H1 (cell line): ENCODE results near the gene TBC1D22A. TPM values are rescaled to one million over a fixed set of nuclear protein-coding genes. Genes with fewer than 3 reads are reported as not detected.

Experiments used
- CTCF ChIA-PET: fragments of 300-600 bp; sonication (Branson Sonifier 250); formaldehyde crosslinking; loops from one replicate; lab custom pipeline; 2021; ENCODE audit not compliant: partially characterized antibody; lab: Charles Lee
- POLR2A ChIA-PET: fragments of 300-600 bp; sonication (Branson Sonifier 250); formaldehyde crosslinking; loops from one replicate; lab custom pipeline; 2021; ENCODE audit warnings: inconsistent platforms; ENCODE audit not compliant: partially characterized antibody; lab: Charles Lee
- DNase-seq, 2 experiments: peaks; one replicate each; pipeline versions ENCODE4 v3.0.0 to v3.0.0-alpha.2; 2010 to 2022; ENCODE audit warnings: low spot score in 2 of 2, low read depth in 1 of 2, mixed read lengths in 1 of 2
- FAIRE-seq: peaks from 2 replicates; lab custom pipeline; 2011; peaks lifted over from hg19 to GRCh38; lab: Jason Lieb, UNC
- H2AFZ ChIP-seq: 2 replicates; pipeline ENCODE4 v1.8.1; 2012; ENCODE audit warnings: low read length, inconsistent platforms
- H2AK5ac ChIP-seq: 2 replicates; pipeline ENCODE4 v1.6.1; 2013; ENCODE audit warnings: low read depth, low read length
- H2BK120ac ChIP-seq: replicated peaks from 2 replicates; pipeline ENCODE3; 2013; ENCODE audit warnings: low read depth, low read length, inconsistent platforms
- H2BK12ac ChIP-seq: 2 replicates; pipeline ENCODE4 v1.6.1; 2013; ENCODE audit warnings: low read depth, low read length
- H2BK15ac ChIP-seq: 2 replicates; pipeline ENCODE4 v1.6.1; 2013; ENCODE audit warnings: low read length
- H2BK20ac ChIP-seq: 2 replicates; pipeline ENCODE4 v1.6.1; 2013; ENCODE audit warnings: low read length
- H2BK5ac ChIP-seq: 2 replicates; pipeline ENCODE4 v1.6.1; 2013; ENCODE audit warnings: low read depth, low read length
- H3K14ac ChIP-seq: 2 replicates; pipeline ENCODE4 v1.6.1; 2013; ENCODE audit warnings: inconsistent platforms; ENCODE audit not compliant: insufficient read length
- H3K18ac ChIP-seq: 2 replicates; pipeline ENCODE4 v1.6.1; 2013; ENCODE audit warnings: low read length; ENCODE audit errors: extremely low read depth
- H3K23ac ChIP-seq: 2 replicates; pipeline ENCODE4 v1.6.1; 2013; ENCODE audit warnings: inconsistent platforms; ENCODE audit not compliant: insufficient read length
- H3K23me2 ChIP-seq: 2 replicates; pipeline ENCODE4 v1.6.1; 2013; ENCODE audit warnings: low read depth, low read length
- H3K27ac ChIP-seq: 2 replicates; pipeline ENCODE4 v1.6.1; 2011; ENCODE audit warnings: low read depth, low read length, inconsistent platforms
- H3K27me3 ChIP-seq, 4 experiments: replicated peaks in 1 of 4; 1 replicate in 1 of 4; 2 replicates in 3 of 4; pipeline versions ENCODE4 v1.6.1 to v1.8.1; 2011 to 2013; ENCODE audit warnings: low read length in 3 of 4, mild to moderate bottlenecking in 3 of 4, inconsistent platforms in 2 of 4, mixed read lengths in 2 of 4, moderate library complexity in 1 of 4; ENCODE audit not compliant: control insufficient read depth in 3 of 4, insufficient read depth in 3 of 4; ENCODE audit errors: extremely low read depth in 1 of 4
- H3K36me3 ChIP-seq, 4 experiments: 2 replicates each; pipeline versions ENCODE4 v1.6.1 to v1.8.1; 2011 to 2013; ENCODE audit warnings: mild to moderate bottlenecking in 4 of 4, low read length in 3 of 4, moderate library complexity in 2 of 4, control low read depth in 1 of 4, inconsistent platforms in 1 of 4; ENCODE audit not compliant: insufficient read depth in 4 of 4, control insufficient read depth in 2 of 4
- H3K4ac ChIP-seq: replicated peaks from 2 replicates; pipeline ENCODE3; 2013; ENCODE audit warnings: low read length, low read depth, mixed read lengths, inconsistent platforms; ENCODE audit not compliant: insufficient read length
- H3K4me1 ChIP-seq, 4 experiments: replicated peaks in 1 of 4; 1 replicate in 1 of 4; 2 replicates in 3 of 4; pipeline versions ENCODE4 v1.6.1 to v1.8.1; 2011 to 2013; ENCODE audit warnings: low read length in 3 of 4, inconsistent platforms in 2 of 4, mixed read lengths in 1 of 4; ENCODE audit not compliant: insufficient read depth in 4 of 4, control insufficient read depth in 3 of 4
- H3K4me2 ChIP-seq, 2 experiments: 2 replicates each; pipeline versions ENCODE4 v1.6.1 to v1.8.1; 2011 to 2013; ENCODE audit warnings: low read depth in 2 of 2, low read length in 2 of 2, control low read depth in 1 of 2, inconsistent platforms in 1 of 2, mild to moderate bottlenecking in 1 of 2; ENCODE audit not compliant: insufficient read depth in 1 of 2
- H3K4me3 ChIP-seq, 4 experiments: fragments of 200-600, 300-600 bp in 1 of 4; sonication (generic), shearing (Covaris generic), sonication (Bioruptor Twin) in 1 of 4; 2 replicates each; pipeline versions ENCODE4 v1.5.1 to v1.8.1; 2011 to 2016; ENCODE audit warnings: low read length in 4 of 4, low read depth in 3 of 4, control low read depth in 2 of 4, inconsistent platforms in 2 of 4, mild to moderate bottlenecking in 2 of 4, mixed read lengths in 1 of 4, moderate library complexity in 1 of 4; ENCODE audit not compliant: insufficient read depth in 2 of 4; ENCODE audit errors: extremely low read depth in 1 of 4
- H3K56ac ChIP-seq: replicated peaks from 2 replicates; pipeline ENCODE3; 2013; ENCODE audit warnings: low read depth, mild to moderate bottlenecking, mixed read lengths, low read length, inconsistent platforms; ENCODE audit not compliant: insufficient read length
- H3K79me1 ChIP-seq: 2 replicates; pipeline ENCODE4 v1.6.1; 2013; ENCODE audit warnings: low read depth, low read length, control low read depth
- H3K79me2 ChIP-seq, 2 experiments: 2 replicates each; pipeline versions ENCODE4 v1.6.1 to v1.8.1; 2012 to 2013; ENCODE audit warnings: low read length in 2 of 2, mild to moderate bottlenecking in 2 of 2, inconsistent platforms in 1 of 2; ENCODE audit not compliant: insufficient read depth in 2 of 2, control insufficient read depth in 1 of 2
- H3K9ac ChIP-seq, 4 experiments: replicated peaks in 1 of 4; 1 replicate in 1 of 4; 2 replicates in 3 of 4; pipeline versions ENCODE4 v1.6.1 to v1.8.1; 2011 to 2013; ENCODE audit warnings: low read depth in 3 of 4, low read length in 3 of 4, control low read depth in 2 of 4, mild to moderate bottlenecking in 2 of 4, moderate library complexity in 2 of 4, inconsistent platforms in 1 of 4; ENCODE audit errors: extremely low read depth in 1 of 4
- H3K9me3 ChIP-seq, 2 experiments: 2 replicates each; pipeline versions ENCODE4 v1.6.1 to v1.8.1; 2012 to 2013; ENCODE audit warnings: mild to moderate bottlenecking in 2 of 2, moderate library complexity in 2 of 2, control low read depth in 1 of 2, inconsistent platforms in 1 of 2, low read depth in 1 of 2, low read length in 1 of 2, mixed read lengths in 1 of 2; ENCODE audit not compliant: insufficient read depth in 2 of 2
- H4K20me1 ChIP-seq, 2 experiments: replicated peaks in 1 of 2; 2 replicates each; pipeline versions ENCODE3 to v1.8.1; 2011 to 2013; ENCODE audit warnings: inconsistent platforms in 2 of 2, low read length in 2 of 2, mild to moderate bottlenecking in 1 of 2; ENCODE audit not compliant: insufficient read depth in 2 of 2, control insufficient read depth in 1 of 2
- H4K5ac ChIP-seq: 2 replicates; pipeline ENCODE4 v1.6.1; 2013; ENCODE audit warnings: low read length, low read depth, mixed read lengths, inconsistent platforms; ENCODE audit not compliant: insufficient read length
- H4K8ac ChIP-seq: 2 replicates; pipeline ENCODE4 v1.8.0; 2013; ENCODE audit warnings: mild to moderate bottlenecking, moderate library complexity, low read length, inconsistent platforms; ENCODE audit not compliant: insufficient read depth; ENCODE audit errors: extremely low read depth
- H4K91ac ChIP-seq: replicated peaks from 2 replicates; pipeline ENCODE3; 2013; ENCODE audit warnings: low read length, mixed read lengths, inconsistent platforms; ENCODE audit not compliant: insufficient read length
- CHD1 ChIP-seq: IDR thresholded peaks from 2 replicates; pipeline ENCODE4 v1.6.1; 2012; ENCODE audit warnings: low read depth, low read length, improper control_type of control experiment
- RAD21 ChIP-seq, 2 experiments: IDR thresholded peaks in 1 of 2; conservative IDR thresholded peaks in 1 of 2; 2 replicates each; pipeline ENCODE4 v1.6.1; 2011; ENCODE audit warnings: low read depth in 2 of 2, low read length in 2 of 2, improper control_type of control experiment in 1 of 2, inconsistent platforms in 1 of 2, mild to moderate bottlenecking in 1 of 2, moderate library complexity in 1 of 2
- SP2 ChIP-seq: IDR thresholded peaks from 2 replicates; pipeline ENCODE4 v1.6.1; 2012; ENCODE audit warnings: mild to moderate bottlenecking, low read length, inconsistent platforms
- WGBS, 2 experiments: shearing (Covaris generic) in 1 of 2; methylation state at CpG; one replicate each; pipeline versions ENCODE4 v1.1.6 to v1.1.7; 2013 to 2015; ENCODE audit warnings: low lambda C conversion rate in 2 of 2, mixed read lengths in 2 of 2, inconsistent platforms in 1 of 2, low coverage in 1 of 2, missing lambda C conversion rate in 1 of 2; ENCODE audit not compliant: insufficient replicate concordance in 2 of 2, insufficient coverage in 1 of 2, insufficient read length in 1 of 2; ENCODE audit errors: extremely low coverage in 1 of 2, missing lambda C conversion rate in 1 of 2; 5-methylcytosine and 5-hydroxymethylcytosine counted together
- polyA plus RNA-seq, 7 experiments: library from polyadenylated mRNA; depleted of rRNA in 3 of 7; stranded (reverse) in 5 of 7; unstranded in 2 of 7; fragments of >200 nt in 5 of 7; fragments of 200-250 nt in 2 of 7; gene quantifications; 1 replicate in 5 of 7; 2 replicates in 1 of 7; 4 replicates in 1 of 7; pipeline versions ENCODE4 v1.2.1 to v1.2.3, GENCODE V29; 2011 to 2013; ENCODE audit warnings: missing spikeins in 2 of 7, mixed read lengths in 2 of 7
- total RNA-seq: library from RNA; stranded (reverse); fragmentation: NEBNext Ultra II Directional; extraction: Animal tissue kit (Norgen Biotek cat#: 25700); gene quantifications from 2 replicates; pipeline ENCODE4 v1.2.1, GENCODE V29; 2021

Gene TBC1D22A
- total and polyA plus RNA-seq, 2 of the 8 experiments (the other 6 are each of a cell fraction or from before 2014, with no cell fraction given) = 11.9 to 18.4 TPM

GRCh38 chr22:47048123-47049077, 285.9 kb downstream of the TBC1D22A start:
- H3K27me3 ChIP-seq = no peaks in the 10 kb centered on the region
- no peak overlapping the region for H3K18ac ChIP-seq
- H3K14ac ChIP-seq = no peak overlapping the region
- peak overlapping the region; percentile 34; the same call in 1 of the 2 replicates for H3K27ac ChIP-seq
- POLR2A ChIA-PET = no interaction called here
- no peak overlapping the region for H3K9ac ChIP-seq
- H3K36me3 ChIP-seq = no peaks in the 10 kb centered on the region; a peak in 1 of 8 replicates
- no peak overlapping the region for H4K91ac ChIP-seq
- H2BK120ac ChIP-seq = no peak overlapping the region
- H3K4me1 ChIP-seq = peaks cover 0 to 9% (median 4%) of the 10 kb centered on the region in 4 experiments; a peak in 5 of 7 replicates
- no peak overlapping the region for H3K23ac ChIP-seq
- no peak overlapping the region for H2AK5ac ChIP-seq
- no peak overlapping the region for H3K4me2 ChIP-seq
- H4K20me1 ChIP-seq = peaks cover 1% of the 10 kb centered on the region in 2 experiments
- H3K56ac ChIP-seq = no peak overlapping the region
- H3K79me2 ChIP-seq = no peaks in the 10 kb centered on the region
- WGBS, 2 experiments = 90% methylated on average over 19 of the region's 20 CpGs; no CpG with 5 or more reads in 1 of the 2 experiments
- no peaks in the 10 kb centered on the region for H3K9me3 ChIP-seq
- H3K23me2 ChIP-seq = no peaks in the 10 kb centered on the region
- H2BK12ac ChIP-seq = no peak overlapping the region
- no peak for TF ChIP-seq RAD21 (IDR thresholded peaks at IDR 0.05 in 1 of 2, conservative IDR thresholded peaks at IDR 0.05 in 1 of 2; ENCODE audit: low read depth in 2 of 2, low read length in 2 of 2)
- TF ChIP-seq SP2 = no peak
- TF ChIP-seq CHD1 = no peak
- TF ChIP-seq, all 59 proteins: peak for 0
- H4K8ac ChIP-seq = no peak overlapping the region
- no peak overlapping the region for H2BK20ac ChIP-seq
- no peak overlapping the region for H3K4ac ChIP-seq
- no peak overlapping the region for H2AFZ ChIP-seq
- peaks cover 3% of the 10 kb centered on the region; the same call in 1 of the 2 replicates for H3K79me1 ChIP-seq
- no peak overlapping the region for H2BK15ac ChIP-seq
- DNase-seq (no peak), FAIRE-seq (no peak)
- no peak overlapping the region for H2BK5ac ChIP-seq
- CTCF ChIA-PET = interaction anchor here (0.6 to 1.2 kb wide), 4 partner anchors 11 to 67 kb away, joined by 3 to 4 read pairs (median 4); no protein-coding TSS in a partner anchor
- no peak overlapping the region for H3K4me3 ChIP-seq
- H4K5ac ChIP-seq = no peak overlapping the region
